Activated CD4-positive, alpha-beta T cell treated with anti-CD3 and anti-CD28 coated beads for 24 hours (primary cell): Measurements from ENCODE around the gene CRY2.

Experiments
- DNase-seq, 2 donors: peaks; one replicate each; pipeline ENCODE4 v3.0.0-alpha.2; 2020; ENCODE audit warnings: low read depth in 2 of 2

The CRY2 gene

GRCh38 chr11:45918331-45918941, 71.2 kb downstream of the CRY2 start:
- DNase-seq, result peak; percentile 35 to 64

- DNase-seq, result no peak
Measured at GRCh38 chr11:45918962-45919675, 71.8 kb downstream of the CRY2 start.

- no peak for DNase-seq
Measured at GRCh38 chr11:45919806-45920530, 72.7 kb downstream of the CRY2 start.

- no peak for DNase-seq
Measured at GRCh38 chr11:45920531-45921477, 73.5 kb downstream of the CRY2 start.

- no peak for DNase-seq
Measured at GRCh38 chr11:45921561-45922424, 74.5 kb downstream of the CRY2 start.

- no peak for DNase-seq
Measured at GRCh38 chr11:45922425-45923082, 75.3 kb downstream of the CRY2 start, which contains the start of gene LARGE2. Gene LARGE2 (plus strand): TSS chr11:45922656. CDS start chr11:45922883, 227 bp downstream.

- DNase-seq, result no peak
Measured at GRCh38 chr11:45924036-45924915, 77.0 kb downstream of the CRY2 start.

GRCh38 chr11:45924927-45925326, 77.7 kb downstream of the CRY2 start:
- DNase-seq, result no peak

- no peak for DNase-seq
Measured at GRCh38 chr11:45925550-45925949, 78.3 kb downstream of the CRY2 start.

GRCh38 chr11:45926001-45926401, 78.7 kb downstream of the CRY2 start:
- no peak for DNase-seq

- DNase-seq, result no peak
Measured at GRCh38 chr11:45926536-45927331, 79.5 kb downstream of the CRY2 start.

- DNase-seq, result no peak
Measured at GRCh38 chr11:45927332-45927683, 80.0 kb downstream of the CRY2 start.

- no peak for DNase-seq
Measured at GRCh38 chr11:45927684-45928413, 80.6 kb downstream of the CRY2 start.

GRCh38 chr11:45928535-45929215, 81.4 kb downstream of the CRY2 start:
- no peak for DNase-seq

- no peak for DNase-seq
Measured at GRCh38 chr11:45929486-45930030, 82.3 kb downstream of the CRY2 start.

- no peak for DNase-seq
Measured at GRCh38 chr11:45930031-45930794, 82.9 kb downstream of the CRY2 start.
